Hepatocyte (in vitro differentiated cells): ENCODE measurements around the gene CTNNBIP1. TPM values are rescaled to one million over a fixed set of nuclear protein-coding genes. Genes with fewer than 3 reads are reported as not detected.

ENCODE experiments used
- DNase-seq: peaks from one replicate; pipeline ENCODE4 v3.0.0-alpha.2; 2016; ENCODE audit warnings: low spot score
- H2AFZ ChIP-seq: fragments of 200-600 bp; sonication (generic); 2 replicates; pipeline ENCODE4 v1.6.0; 2016; ENCODE audit warnings: antibody characterized with exemption, mild to moderate bottlenecking
- H3K27ac ChIP-seq: fragments of 200-600 bp; sonication (generic); 2 replicates; pipeline ENCODE4 v1.5.1; 2016; ENCODE audit warnings: mild to moderate bottlenecking
- H3K27me3 ChIP-seq: fragments of 200-600 bp; sonication (generic); 2 replicates; pipeline ENCODE4 v1.6.1; 2016
- H3K36me3 ChIP-seq: fragments of 200-600 bp; sonication (generic); replicated peaks from 2 replicates; pipeline ENCODE4 v1.5.1; 2016; ENCODE audit warnings: low read depth; ENCODE audit not compliant: insufficient read depth
- H3K4me1 ChIP-seq: fragments of 200-600 bp; sonication (generic); 2 replicates; pipeline ENCODE4 v1.5.1; 2016; ENCODE audit warnings: mild to moderate bottlenecking, moderate library complexity; ENCODE audit not compliant: insufficient read depth
- H3K4me2 ChIP-seq: fragments of 200-600 bp; sonication (generic); 2 replicates; pipeline ENCODE4 v1.6.0; 2016
- H3K4me3 ChIP-seq: fragments of 200-600 bp; sonication (generic); 2 replicates; pipeline ENCODE4 v1.5.1; 2016; ENCODE audit warnings: mild to moderate bottlenecking
- H3K79me2 ChIP-seq: fragments of 200-600 bp; sonication (generic); 2 replicates; pipeline ENCODE4 v1.6.0; 2017; ENCODE audit warnings: mild to moderate bottlenecking
- H3K9me2 ChIP-seq: fragments of 200-600 bp; sonication (generic); replicated peaks from 2 replicates; pipeline ENCODE4 v1.6.0; 2017; ENCODE audit warnings: mild to moderate bottlenecking; ENCODE audit not compliant: insufficient read depth
- H3K9me3 ChIP-seq: fragments of 200-600 bp; sonication (generic); 2 replicates; pipeline ENCODE4 v1.5.1; 2016; ENCODE audit warnings: low read depth, mild to moderate bottlenecking
- H4K20me1 ChIP-seq: fragments of 200-600 bp; sonication (generic); 2 replicates; pipeline ENCODE4 v1.6.0; 2016; ENCODE audit warnings: mild to moderate bottlenecking; ENCODE audit not compliant: insufficient read depth, poor library complexity, severe bottlenecking
- CTCF ChIP-seq: fragments of 200-600 bp; sonication (generic); IDR thresholded peaks from 2 replicates; pipeline ENCODE4 v1.5.1; 2016; ENCODE audit warnings: antibody characterized with exemption, mild to moderate bottlenecking; ENCODE audit not compliant: poor library complexity
- EZH2 ChIP-seq: fragments of 200-600 bp; sonication (generic); IDR thresholded peaks from 2 replicates; pipeline ENCODE4 v1.6.1; 2016; ENCODE audit warnings: antibody characterized with exemption, mild to moderate bottlenecking, borderline replicate concordance
- EZH2phosphoT487 ChIP-seq: fragments of 200-600 bp; sonication (generic); IDR thresholded peaks from one replicate; pipeline ENCODE4 v1.6.1; 2018; ENCODE audit warnings: antibody characterized with exemption, mild to moderate bottlenecking, low read depth, moderate library complexity; ENCODE audit not compliant: unreplicated experiment, severe bottlenecking
- WGBS: methylation state at CpG from one replicate; pipeline ENCODE4 v1.1.6; 2016; ENCODE audit warnings: low lambda C conversion rate; ENCODE audit errors: missing lambda C conversion rate; 5-methylcytosine and 5-hydroxymethylcytosine counted together
- polyA plus RNA-seq: library from polyadenylated mRNA; unstranded; fragments of >200 nt; fragmentation: Nextera tagmentation; extraction: Ambion mirVana; gene quantifications from 2 replicates; pipeline ENCODE4 v1.2.1, GENCODE V29; 2016
- total RNA-seq: library from RNA; depleted of rRNA; stranded (reverse); fragments of >200 nt; gene quantifications from 2 replicates; pipeline ENCODE4 v1.2.3, GENCODE V29; 2014

The CTNNBIP1 gene
- total and polyA plus RNA-seq, 2 experiments from 2014 or later = 25.2 to 49.8 TPM

- Histone ChIP-seq H3K79me2 (peaks cover 21% of the 10 kb centered on the region), H3K9me3 (no peaks in the 10 kb centered on the region), H3K4me2 (peak overlapping the region; percentile 99), H3K36me3 (no peaks in the 10 kb centered on the region), H3K9me2 (no peaks in the 10 kb centered on the region), H3K27me3 (no peaks in the 10 kb centered on the region), H3K4me3 (no peak overlapping the region), H3K27ac (peak overlapping the region; percentile 64), H2AFZ (no peak overlapping the region), H4K20me1 (peaks cover 15% of the 10 kb centered on the region), H3K4me1 (peaks cover 8% of the 10 kb centered on the region)
- WGBS = 99% methylated on average over 3 of the region's 3 CpGs
- TF ChIP-seq EZH2phosphoT487 (no peak), CTCF (no peak), EZH2 (no peak)
- DNase-seq = no peak
Measured at GRCh38 chr1:9826087-9826486, 84.0 kb downstream of the CTNNBIP1 start.

GRCh38 chr1:9825093-9826074 is 84.7 kb downstream of the CTNNBIP1 start:
- 15% methylated on average over 17 of the region's 17 CpGs for WGBS
- H3K79me2 ChIP-seq = peaks cover 28% of the 10 kb centered on the region
- no peak overlapping the region for H3K4me3 ChIP-seq
- H3K9me2 ChIP-seq = no peaks in the 10 kb centered on the region
- H3K36me3 ChIP-seq = no peaks in the 10 kb centered on the region
- peak overlapping the region; percentile 64 for H3K27ac ChIP-seq
- TF ChIP-seq EZH2phosphoT487 = no peak
- no peak for TF ChIP-seq CTCF
- TF ChIP-seq EZH2 = no peak
- H3K9me3 ChIP-seq = no peaks in the 10 kb centered on the region
- H3K4me2 ChIP-seq = peak overlapping the region; percentile 99
- H4K20me1 ChIP-seq = peaks cover 16% of the 10 kb centered on the region
- peak overlapping the region; percentile 97 for H2AFZ ChIP-seq
- no peaks in the 10 kb centered on the region for H3K27me3 ChIP-seq
- peak; percentile 84 for DNase-seq
- peaks cover 8% of the 10 kb centered on the region for H3K4me1 ChIP-seq

- H3K27ac ChIP-seq = peak overlapping the region; percentile 64
- peaks cover 8% of the 10 kb centered on the region for H3K4me1 ChIP-seq
- no peaks in the 10 kb centered on the region for H3K9me3 ChIP-seq
- no peak for TF ChIP-seq EZH2
- TF ChIP-seq EZH2phosphoT487 = no peak
- TF ChIP-seq CTCF = no peak
- peak overlapping the region; percentile 99 for H3K4me2 ChIP-seq
- H3K36me3 ChIP-seq = no peaks in the 10 kb centered on the region
- peak overlapping the region; percentile 97 for H2AFZ ChIP-seq
- H3K27me3 ChIP-seq = no peaks in the 10 kb centered on the region
- H4K20me1 ChIP-seq = peaks cover 16% of the 10 kb centered on the region
- WGBS = 25% methylated on average over 12 of the region's 12 CpGs
- H3K4me3 ChIP-seq = no peak overlapping the region
- DNase-seq = no peak
- H3K79me2 ChIP-seq = peaks cover 35% of the 10 kb centered on the region
- H3K9me2 ChIP-seq = no peaks in the 10 kb centered on the region
Measured at GRCh38 chr1:9824702-9825089, 85.4 kb downstream of the CTNNBIP1 start.
